ENCODE results near the gene TMEM187. TPM values are rescaled to one million over a fixed set of nuclear protein-coding genes. Genes with fewer than 3 reads are reported as not detected.

The TMEM187 gene
- total and polyA plus RNA-seq, 2 donors (not counting 1 experiment from before 2014, with no cell fraction given), result 5.5 to 6.4 TPM

- peaks cover 46 to 67% of the 10 kb centered on the region in 2 donors for H3K4me1 ChIP-seq (ENCODE audit: control insufficient read depth in 2 of 2, insufficient read depth in 2 of 2, low read length in 2 of 2)
- no peaks in the 10 kb centered on the region for H3K79me2 ChIP-seq (ENCODE audit: control insufficient read depth, insufficient read depth, low read length)
- no peaks in the 10 kb centered on the region for H3K36me3 ChIP-seq (replicated peaks in 1 of 2; ENCODE audit: control extremely low read depth in 1 of 2, control insufficient read depth in 1 of 2, extremely low read depth in 1 of 2, insufficient read depth in 2 of 2, low read length in 1 of 2)
- peak overlapping the region; percentile 96 for H3K27ac Mint-ChIP-seq
- H3K9me3 ChIP-seq (ENCODE audit: control extremely low read depth in 1 of 3, control insufficient read depth in 2 of 3, insufficient read depth in 1 of 3, low read length in 2 of 3), result peaks cover 0 to 4% (median 0%) of the 10 kb centered on the region in 3 donors
- no peaks in the 10 kb centered on the region for H3K27me3 Mint-ChIP-seq
- ChIA-PET CTCF (no interaction called here), POLR2A (interaction anchor here (0.8 kb wide), 1 partner anchor 21 kb away, joined by 3 read pairs; no protein-coding TSS in a partner anchor)
- peak overlapping the region; percentile 45 for H3K4me2 ChIP-seq (replicated peaks; ENCODE audit: low read depth, low read length, poor library complexity, severe bottlenecking)
- H3K27ac ChIP-seq (ENCODE audit: low read length in 2 of 2), result peak overlapping the region; percentile 64 to 78
- H4K20me1 ChIP-seq (ENCODE audit: control insufficient read depth, insufficient read depth, low read length, poor library complexity, severe bottlenecking), result no peaks in the 10 kb centered on the region
- H3K4me3 Mint-ChIP-seq, result peak overlapping the region; percentile 49
- H3K9me3 Mint-ChIP-seq (ENCODE audit: insufficient read depth), result no peaks in the 10 kb centered on the region
- WGBS (ENCODE audit: insufficient coverage), result 10% methylated on average over 4 of the region's 12 CpGs
- no peak for TF ChIP-seq EZH2 (IDR thresholded peaks at IDR 0.05; ENCODE audit: borderline replicate concordance, insufficient read depth, low read depth, low read length, poor library complexity, severe bottlenecking)
- TF ChIP-seq CTCF (IDR thresholded peaks at IDR 0.05), result no peak
- ATAC-seq (ENCODE audit: low read depth) (peak; percentile 21), DNase-seq (peak; percentile 56)
- peak overlapping the region; percentile 36 for H2AFZ ChIP-seq (ENCODE audit: insufficient read depth, low read depth, low read length, poor library complexity, severe bottlenecking)
- no peak overlapping the region for H3K9ac ChIP-seq (ENCODE audit: low read length)
- intact Hi-C loops (cut with micrococcal nuclease), result no loop called here
- H3K4me1 Mint-ChIP-seq, result peaks cover 50% of the 10 kb centered on the region
- no peak overlapping the region for H3K4me3 ChIP-seq (ENCODE audit: control extremely low read depth in 1 of 5, extremely low read depth in 1 of 5, insufficient read depth in 1 of 5, low read depth in 2 of 5, low read length in 4 of 5)
- H3K27me3 ChIP-seq (replicated peaks in 1 of 4; ENCODE audit: control extremely low read depth in 1 of 4, control insufficient read depth in 3 of 4, insufficient read depth in 4 of 4, low read length in 3 of 4), result no peaks in the 10 kb centered on the region
Observed at GRCh38 chrX:153983321-153983801, 10.8 kb downstream of the TMEM187 start.
